A549 treated with RU486 at 1 μM for 4 hours (cell line): Measurements from ENCODE around the gene IRF4. TPM values are rescaled to one million over a fixed set of nuclear protein-coding genes. Genes with fewer than 3 reads are reported as not detected.

Experiments
- total RNA-seq: library from RNA; stranded (reverse); fragments of 200-300 nt; extraction: Qiagen RNA extraction; gene quantifications from 5 replicates; pipeline ENCODE4 v1.2.3, GENCODE V29; 2022; ENCODE audit warnings: low read depth

Gene IRF4
- total RNA-seq = 0.05 to 0.19 TPM (median 0.07 TPM) in 5 replicates

GRCh38 chr6:391559-392440 is at the start of gene IRF4:
Gene IRF4 (plus strand): TSS chr6:391752. CDS start chr6:393153, 1,401 bp downstream.

Other genes with a start within 250 kb of the IRF4 start
- gene DUSP22, start 99.3 kb upstream of the IRF4 start, total RNA-seq = 10.4 to 15.7 TPM (median 12.4 TPM) in 5 replicates